CD14-positive monocyte (primary cell): Measurements from ENCODE around the gene EXTL1. TPM values are rescaled to one million over a fixed set of nuclear protein-coding genes. Genes with fewer than 3 reads are reported as not detected.

Experiments
- DNase-seq, 3 donors: peaks; one replicate each; pipeline ENCODE4 v3.0.0-alpha.2; 2011 to 2022
- H2AFZ ChIP-seq: 2 replicates; pipeline ENCODE4 v1.6.0; 2012; ENCODE audit warnings: mild to moderate bottlenecking, low read depth, low read length, inconsistent platforms; ENCODE audit not compliant: insufficient read depth, poor library complexity, severe bottlenecking
- H3K27ac ChIP-seq, 2 donors: 1 replicate in 1 of 2; 2 replicates in 1 of 2; pipeline ENCODE4 v1.5.1; 2012 to 2013; ENCODE audit warnings: low read length in 2 of 2, control low read depth in 1 of 2, inconsistent platforms in 1 of 2, low read depth in 1 of 2, mild to moderate bottlenecking in 1 of 2
- H3K27me3 ChIP-seq, 2 donors: one replicate each; pipeline versions ENCODE4 v1.6.0 to v1.6.1; 2011 to 2013; ENCODE audit warnings: low read length in 2 of 2; ENCODE audit not compliant: control insufficient read depth in 2 of 2, insufficient read depth in 2 of 2
- H3K36me3 ChIP-seq, 2 donors: replicated peaks in 1 of 2; 1 replicate in 1 of 2; 2 replicates in 1 of 2; pipeline versions ENCODE4 v1.5.1 to v1.6.1; 2012 to 2013; ENCODE audit warnings: low read length in 2 of 2, control low read depth in 1 of 2, inconsistent platforms in 1 of 2, mild to moderate bottlenecking in 1 of 2; ENCODE audit not compliant: insufficient read depth in 2 of 2, control insufficient read depth in 1 of 2
- H3K4me1 ChIP-seq, 2 donors: 1 replicate in 1 of 2; 2 replicates in 1 of 2; pipeline versions ENCODE4 v1.5.1 to v1.6.1; 2012 to 2013; ENCODE audit warnings: low read length in 2 of 2, control low read depth in 1 of 2, inconsistent platforms in 1 of 2, mild to moderate bottlenecking in 1 of 2, moderate library complexity in 1 of 2; ENCODE audit not compliant: insufficient read depth in 2 of 2, control insufficient read depth in 1 of 2
- H3K4me2 ChIP-seq: replicated peaks from 2 replicates; pipeline ENCODE3; 2012; ENCODE audit warnings: low read length, moderate library complexity, mild to moderate bottlenecking; ENCODE audit not compliant: poor library complexity, severe bottlenecking; ENCODE audit errors: extremely low read depth
- H3K4me3 ChIP-seq, 3 experiments: fragments of 200-600 bp in 1 of 3; sonication (generic) in 1 of 3; replicated peaks in 1 of 3; 1 replicate in 2 of 3; 2 replicates in 1 of 3; pipeline ENCODE4 v1.5.1; 2011 to 2013; ENCODE audit warnings: low read length in 3 of 3, mild to moderate bottlenecking in 3 of 3, control low read depth in 2 of 3, low read depth in 2 of 3, inconsistent platforms in 1 of 3, moderate library complexity in 1 of 3
- H3K79me2 ChIP-seq: 2 replicates; pipeline ENCODE4 v1.6.0; 2012; ENCODE audit warnings: mild to moderate bottlenecking, control low read depth, inconsistent platforms, low read length, moderate library complexity; ENCODE audit not compliant: insufficient read depth
- H3K9ac ChIP-seq: 2 replicates; pipeline ENCODE4 v1.6.0; 2017; ENCODE audit warnings: low read length, mild to moderate bottlenecking; ENCODE audit not compliant: insufficient read depth, poor library complexity, severe bottlenecking
- H3K9me3 ChIP-seq, 2 donors: replicated peaks in 1 of 2; 1 replicate in 1 of 2; 2 replicates in 1 of 2; pipeline versions ENCODE4 v1.5.1 to v1.6.1; 2012 to 2013; ENCODE audit warnings: low read length in 2 of 2, control low read depth in 1 of 2; ENCODE audit not compliant: control insufficient read depth in 1 of 2, insufficient read depth in 1 of 2
- H4K20me1 ChIP-seq: 2 replicates; pipeline ENCODE4 v1.6.0; 2012; ENCODE audit warnings: mild to moderate bottlenecking, low read length, control low read depth, moderate library complexity; ENCODE audit not compliant: insufficient read depth
- H3K27ac Mint-ChIP-seq, 7 donors: one replicate each; pipeline ENCODE4 v1.8.0; 2020; ENCODE audit warnings: mild to moderate bottlenecking in 7 of 7, mixed read lengths in 7 of 7, moderate library complexity in 6 of 7, inconsistent platforms in 2 of 7
- H3K27me3 Mint-ChIP-seq, 3 donors: one replicate each; pipeline ENCODE4 v1.8.0; 2021 to 2022; ENCODE audit warnings: low read depth in 3 of 3, mild to moderate bottlenecking in 3 of 3, mixed read lengths in 3 of 3, moderate library complexity in 3 of 3, inconsistent platforms in 1 of 3
- H3K36me3 Mint-ChIP-seq, 2 donors: one replicate each; pipeline ENCODE4 v1.8.0; 2020; ENCODE audit warnings: mixed read lengths in 2 of 2, inconsistent platforms in 1 of 2, mild to moderate bottlenecking in 1 of 2
- H3K4me1 Mint-ChIP-seq: one replicate; pipeline ENCODE4 v1.8.0; 2020; ENCODE audit warnings: mild to moderate bottlenecking, mixed read lengths
- H3K4me3 Mint-ChIP-seq, 2 donors: one replicate each; pipeline ENCODE4 v1.8.0; 2020; ENCODE audit warnings: mild to moderate bottlenecking in 2 of 2, mixed read lengths in 2 of 2, moderate library complexity in 1 of 2
- H3K9me3 Mint-ChIP-seq, 7 donors: one replicate each; pipeline ENCODE4 v1.8.0; 2020 to 2022; ENCODE audit warnings: mixed read lengths in 7 of 7, mild to moderate bottlenecking in 6 of 7, moderate library complexity in 6 of 7, inconsistent platforms in 2 of 7
- CTCF ChIP-seq: fragments of 200-600 bp; IDR thresholded peaks from one replicate; pipeline ENCODE4 v1.8.0; 2022; ENCODE audit warnings: antibody characterized with exemption, mild to moderate bottlenecking
- WGBS: methylation state at CpG from one replicate; pipeline ENCODE4 v1.1.5; 2013; ENCODE audit warnings: missing lambda C conversion rate; ENCODE audit not compliant: insufficient coverage; 5-methylcytosine and 5-hydroxymethylcytosine counted together
- intact Hi-C, 2 donors: fragments of 100-400 bp; cut with micrococcal nuclease; formaldehyde crosslinking; loops; one replicate each; pipeline versions ENCODE4 v1.15.0 to v1.15.1; 2023
- polyA plus RNA-seq, 3 donors: library from polyadenylated mRNA; depleted of rRNA in 1 of 3; unstranded in 2 of 3; stranded (reverse) in 1 of 3; fragments of 300-500 nt in 2 of 3; fragments of >200 nt in 1 of 3; fragmentation: Illumina TruSeq in 2 of 3; gene quantifications; 1 replicate in 2 of 3; 2 replicates in 1 of 3; pipeline ENCODE4 v1.2.3, GENCODE V29; 2012 to 2021

EXTL1 gene
- polyA plus RNA-seq, 3 donors, result not detected

DNA sequence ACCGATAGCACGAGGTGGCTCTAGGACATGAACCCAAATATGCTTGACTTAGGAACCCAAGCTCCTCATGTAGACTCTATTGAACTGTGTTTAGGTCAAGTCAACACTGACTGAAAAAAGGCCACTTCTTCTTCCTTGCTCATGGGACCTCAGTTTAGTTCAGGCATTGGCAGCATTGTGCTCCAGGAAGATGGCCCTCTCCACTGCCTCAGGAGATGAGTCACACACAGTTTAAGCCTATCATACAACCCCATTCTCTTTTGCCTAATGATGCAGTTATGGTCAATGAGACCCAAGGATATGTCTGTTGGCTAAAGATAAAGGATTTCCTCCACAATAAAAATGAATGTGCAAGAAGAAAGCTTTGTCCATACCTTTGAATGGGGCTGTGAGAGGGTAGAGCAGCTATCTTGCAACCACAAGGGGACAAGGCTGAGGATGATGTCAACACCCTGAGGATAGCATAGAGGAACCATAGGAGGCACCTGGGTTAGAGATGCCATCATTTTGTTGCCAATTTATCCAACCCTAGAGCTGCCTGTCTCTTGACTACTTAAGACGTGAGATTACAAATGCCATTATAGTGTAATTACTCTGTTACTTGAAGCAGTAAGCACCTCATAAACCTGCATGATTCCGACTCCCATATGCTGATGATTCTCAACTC, 48.9 kb downstream of the EXTL1 start:
- Histone ChIP-seq H3K9ac (no peak overlapping the region), H3K4me1 (no peaks in the 10 kb centered on the region), H4K20me1 (no peaks in the 10 kb centered on the region), H3K27ac (no peak overlapping the region), H3K4me3 (no peak overlapping the region), H2AFZ (no peak overlapping the region), H3K4me2 (no peak overlapping the region), H3K9me3 (no peaks in the 10 kb centered on the region), H3K27me3 (no peaks in the 10 kb centered on the region), H3K79me2 (no peaks in the 10 kb centered on the region), H3K36me3 (no peaks in the 10 kb centered on the region)
- Mint-ChIP-seq H3K4me1 (no peaks in the 10 kb centered on the region), H3K27ac (no peak overlapping the region), H3K4me3 (no peak overlapping the region), H3K9me3 (no peaks in the 10 kb centered on the region), H3K36me3 (no peaks in the 10 kb centered on the region), H3K27me3 (peaks cover 15 to 37% (median 23%) of the 10 kb centered on the region in 3 donors)
- no CpG with 5 or more reads among the region's 4 CpGs for WGBS
- intact Hi-C loops, result no loop called here
- TF ChIP-seq CTCF, result no peak
- DNase-seq, result no peak

DNA sequence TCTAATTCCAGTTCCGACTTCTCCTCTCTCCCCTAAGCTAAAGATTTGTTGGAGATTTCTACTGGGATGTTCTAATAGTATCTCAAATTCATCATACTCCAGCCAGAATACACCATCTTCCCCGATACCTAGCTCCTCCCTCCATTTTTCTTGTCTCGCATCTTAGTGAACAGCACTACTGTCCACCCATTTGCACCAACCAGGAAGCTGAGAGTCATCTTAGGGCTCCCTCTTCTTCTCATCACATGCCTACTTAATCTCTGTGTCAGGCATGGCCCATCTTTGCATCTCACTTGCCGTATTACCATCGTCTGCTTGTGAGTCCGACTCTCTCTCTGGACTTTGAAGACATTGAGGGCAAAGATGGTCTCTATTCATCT, 49.4 kb downstream of the EXTL1 start:
- no peaks in the 10 kb centered on the region for H3K9me3 Mint-ChIP-seq
- WGBS, result 100% methylated on average over 5 of the region's 6 CpGs
- no peak overlapping the region for H3K9ac ChIP-seq
- intact Hi-C loops, result no loop called here
- H3K27ac Mint-ChIP-seq, result no peak overlapping the region
- no peaks in the 10 kb centered on the region for H3K36me3 Mint-ChIP-seq
- no peak overlapping the region for H3K27ac ChIP-seq
- H3K9me3 ChIP-seq, result no peaks in the 10 kb centered on the region
- no peak overlapping the region for H3K4me3 Mint-ChIP-seq
- no peaks in the 10 kb centered on the region for H3K79me2 ChIP-seq
- no peaks in the 10 kb centered on the region for H3K4me1 Mint-ChIP-seq
- no peaks in the 10 kb centered on the region for H4K20me1 ChIP-seq
- no peak overlapping the region for H2AFZ ChIP-seq
- DNase-seq, result no peak
- no peak for TF ChIP-seq CTCF
- H3K4me3 ChIP-seq, result no peak overlapping the region
- no peaks in the 10 kb centered on the region for H3K4me1 ChIP-seq
- no peaks in the 10 kb centered on the region for H3K36me3 ChIP-seq
- no peak overlapping the region for H3K4me2 ChIP-seq
- H3K27me3 Mint-ChIP-seq, result peaks cover 14 to 38% (median 23%) of the 10 kb centered on the region in 3 donors
- H3K27me3 ChIP-seq, result no peaks in the 10 kb centered on the region
